DMS79 (cell line): ENCODE measurements around the gene TMOD2.

Experiments
- DNase-seq: peaks from one replicate; lab custom pipeline; 2025; lab: John Stamatoyannopoulos, UW

Gene TMOD2

GRCh38 chr15:51856714-51857380 is 105.5 kb downstream of the TMOD2 start:
- DNase-seq: no peak

GRCh38 chr15:51861557-51862359 is 110.4 kb downstream of the TMOD2 start:
- no peak for DNase-seq

DNA sequence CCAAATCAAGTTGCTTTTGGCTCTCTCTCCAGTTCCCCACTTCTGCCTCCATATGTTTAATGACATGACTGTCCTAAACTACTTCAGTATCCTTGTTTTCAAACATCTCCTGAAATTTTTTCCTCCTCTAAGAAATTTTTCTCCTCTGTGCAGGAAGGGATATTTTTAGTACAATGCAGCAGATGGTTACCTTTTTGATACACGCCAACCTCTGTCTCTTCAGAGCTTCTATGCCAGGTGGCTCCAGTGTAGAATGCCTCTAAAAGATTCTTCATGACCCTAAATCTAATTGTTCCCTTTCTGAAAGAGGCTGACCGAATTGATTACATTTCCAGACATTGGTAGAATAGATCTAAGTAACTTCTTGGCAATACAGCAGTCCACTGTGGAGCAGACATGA is 111.7 kb downstream of the TMOD2 start:
- DNase-seq: no peak

GRCh38 chr15:51864408-51865056 is 113.1 kb downstream of the TMOD2 start:
- DNase-seq: no peak

DNA sequence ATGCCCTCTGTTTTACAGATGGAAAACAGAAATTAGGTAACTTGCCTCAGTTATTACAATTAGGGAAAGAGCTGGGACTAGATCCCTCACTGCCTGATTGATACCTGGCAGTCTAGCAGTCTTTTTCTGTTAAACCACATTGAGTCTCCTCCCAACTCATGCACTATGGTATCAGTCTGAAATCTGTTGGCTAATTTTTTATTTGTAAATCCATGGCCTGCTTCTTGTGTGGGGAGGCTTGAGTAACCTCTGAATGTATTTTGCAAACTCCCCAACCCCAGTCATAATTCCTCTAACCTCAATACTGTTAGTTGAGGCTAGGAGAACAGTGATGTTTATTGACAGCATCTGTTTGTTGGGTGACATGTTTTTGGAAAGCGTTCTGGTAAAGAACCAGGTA is 113.9 kb downstream of the TMOD2 start:
- DNase-seq: no peak
